Coronary artery (tissue), 2 donors: ENCODE results near the gene DMAC2.
"Not testable (repeated sequence)": the region's sequence is repeated elsewhere in the genome, so short reads cannot be mapped to it uniquely, and the experiment has no call there.

ENCODE experiments used
- DNase-seq: peaks from one replicate; pipeline ENCODE4 v3.0.0-alpha.2; 2017; ENCODE audit warnings: low spot score
- H3K27ac ChIP-seq, 2 donors: fragments of 200-600 bp; sonication (generic); one replicate each; pipeline ENCODE4 v1.5.1; 2016 to 2019
- H3K4me3 ChIP-seq: fragments of 200-600 bp; sonication (generic); 2 replicates; pipeline ENCODE4 v1.5.1; 2016; ENCODE audit warnings: mild to moderate bottlenecking, moderate library complexity
- CTCF ChIP-seq: fragments of 200-600 bp; sonication (generic); IDR thresholded peaks from one replicate; pipeline ENCODE4 v1.5.1; 2019; ENCODE audit warnings: antibody characterized with exemption

The DMAC2 gene

GRCh38 chr19:41411100-41411967 lies 28.4 kb downstream of the DMAC2 start:
- Histone ChIP-seq H3K4me3 (no peak overlapping the region), H3K27ac (no peak overlapping the region)
- TF ChIP-seq CTCF = no peak
- no peak for DNase-seq

- TF ChIP-seq CTCF = no peak
- DNase-seq = no peak
- H3K4me3 ChIP-seq = no peak overlapping the region
- H3K27ac ChIP-seq = peak overlapping the region in 1 of 2 donors; percentile 56
Observed at GRCh38 chr19:41410336-41411054, 29.2 kb downstream of the DMAC2 start.

GRCh38 chr19:41409288-41409687 lies 30.4 kb downstream of the DMAC2 start:
- peak overlapping the region in 1 of 2 donors; percentile 64 for H3K27ac ChIP-seq
- no peak for DNase-seq
- no peak overlapping the region for H3K4me3 ChIP-seq
- no peak for TF ChIP-seq CTCF

GRCh38 chr19:41408846-41409245 lies 30.9 kb downstream of the DMAC2 start:
- peak overlapping the region in 1 of 2 donors; percentile 64 for H3K27ac ChIP-seq
- DNase-seq = not testable (repeated sequence)

GRCh38 chr19:41408256-41408655 lies 31.5 kb downstream of the DMAC2 start:
- TF ChIP-seq CTCF = no peak
- no peak for DNase-seq
- no peak overlapping the region for H3K4me3 ChIP-seq
- H3K27ac ChIP-seq = no peak overlapping the region

More at GRCh38 chr19:41408846-41409245, 30.9 kb downstream of the DMAC2 start:
- H3K4me3 ChIP-seq = not testable (repeated sequence)

GRCh38 chr19:41407271-41407670 lies 32.4 kb downstream of the DMAC2 start:
- no peak overlapping the region for H3K27ac ChIP-seq
- no peak for TF ChIP-seq CTCF
- DNase-seq = no peak
- H3K4me3 ChIP-seq = no peak overlapping the region

- Histone ChIP-seq H3K27ac (no peak overlapping the region), H3K4me3 (no peak overlapping the region)
- DNase-seq = no peak
- TF ChIP-seq CTCF = no peak
Observed at GRCh38 chr19:41405776-41406175, 33.9 kb downstream of the DMAC2 start.
